Measurements from ENCODE around the gene SERPINB2. TPM values are rescaled to one million over a fixed set of nuclear protein-coding genes. Genes with fewer than 3 reads are reported as not detected.

The SERPINB2 gene
- total RNA-seq, 2 donors from 2014 or later = 0.29 TPM; not detected in 1

DNA sequence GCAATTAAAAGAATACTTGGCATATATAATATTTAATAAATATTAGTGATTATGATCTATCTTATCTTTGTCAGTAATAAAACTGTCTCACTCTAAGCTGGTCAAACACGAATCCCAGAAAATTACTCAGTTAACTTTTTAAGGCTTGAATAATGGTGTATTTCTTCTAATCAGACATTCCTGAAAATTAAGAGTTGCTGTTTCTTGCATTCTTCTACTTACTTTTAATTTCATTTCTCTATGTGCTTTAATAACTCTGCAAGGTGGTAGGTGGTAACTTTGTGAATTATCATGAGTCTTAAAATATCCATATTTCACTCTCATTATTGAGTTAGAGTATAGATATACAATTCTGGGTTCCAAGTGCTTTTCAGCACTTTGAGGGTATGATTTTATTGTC is 17.2 kb downstream of the SERPINB2 start:
- no peaks in the 10 kb centered on the region for H3K27me3 ChIP-seq
- no peak for DNase-seq
- TF ChIP-seq CTCF (IDR thresholded peaks at IDR 0.05) = no peak
- H3K4me3 ChIP-seq = no peak overlapping the region
- intact Hi-C loops (cut with DNase I) = no loop called here
- no peaks in the 10 kb centered on the region for H3K4me1 ChIP-seq
- no peaks in the 10 kb centered on the region for H3K36me3 ChIP-seq
- no peaks in the 10 kb centered on the region for H3K9me3 ChIP-seq
- no peak overlapping the region for H3K9ac ChIP-seq (ENCODE audit: low read depth in 2 of 2, low read length in 2 of 2)
- no peak overlapping the region for H3K27ac ChIP-seq

DNA sequence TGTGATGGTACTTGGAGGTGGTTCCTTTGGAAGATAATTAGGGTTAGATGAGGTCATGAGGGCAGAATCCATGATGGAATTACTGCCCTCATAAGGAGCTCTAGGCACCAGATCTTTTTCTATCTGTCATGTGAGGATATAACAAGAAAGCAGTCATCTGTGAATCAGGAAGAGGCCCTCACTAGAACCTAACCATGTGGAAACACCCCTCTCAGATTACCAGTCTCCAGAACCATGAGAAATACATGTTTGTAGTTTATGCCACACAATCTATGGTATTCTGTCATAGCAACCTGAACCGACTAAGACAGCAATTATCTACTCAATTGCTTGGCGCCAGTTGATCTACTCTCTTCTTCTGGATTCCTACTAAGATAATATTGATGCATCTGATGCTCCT is 17.9 kb downstream of the SERPINB2 start:
- Histone ChIP-seq H3K4me3 (no peak overlapping the region), H3K27ac (no peak overlapping the region), H3K4me1 (no peaks in the 10 kb centered on the region), H3K9me3 (no peaks in the 10 kb centered on the region), H3K9ac (ENCODE audit: low read depth in 2 of 2, low read length in 2 of 2) (no peak overlapping the region), H3K36me3 (no peaks in the 10 kb centered on the region), H3K27me3 (no peaks in the 10 kb centered on the region)
- no peak for TF ChIP-seq CTCF (IDR thresholded peaks at IDR 0.05)
- intact Hi-C loops (cut with DNase I) = no loop called here
- DNase-seq = no peak

GRCh38 chr18:63906056-63906455 is 18.6 kb downstream of the SERPINB2 start:
- H3K4me3 ChIP-seq = no peak overlapping the region
- no peak overlapping the region for H3K27ac ChIP-seq
- H3K4me1 ChIP-seq = no peaks in the 10 kb centered on the region
- H3K27me3 ChIP-seq = no peaks in the 10 kb centered on the region
- H3K9ac ChIP-seq (ENCODE audit: low read depth in 2 of 2, low read length in 2 of 2) = no peak overlapping the region
- no peak for TF ChIP-seq CTCF (IDR thresholded peaks at IDR 0.05)
- H3K9me3 ChIP-seq = no peaks in the 10 kb centered on the region
- no peak for DNase-seq
- intact Hi-C loops (cut with DNase I) = no loop called here
- H3K36me3 ChIP-seq = no peaks in the 10 kb centered on the region

DNA sequence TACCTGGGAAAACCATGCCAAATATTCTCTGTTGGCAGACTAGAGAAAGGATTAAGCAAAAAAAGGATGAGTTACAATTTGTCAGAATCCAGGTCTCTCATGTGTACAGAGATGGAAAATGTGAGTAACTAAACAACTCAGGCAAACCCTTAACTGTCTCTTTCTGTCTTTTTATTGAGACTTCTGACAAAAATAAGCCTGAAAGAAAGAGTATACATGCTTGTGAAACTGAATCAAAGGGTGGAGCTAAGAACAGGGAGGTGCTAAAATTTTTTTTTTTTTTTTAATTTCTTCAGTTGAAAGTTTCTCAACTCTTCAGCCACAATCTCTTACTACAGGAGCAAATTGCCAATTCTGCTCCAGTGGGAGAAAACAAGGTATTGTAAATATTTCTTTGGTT is 20.2 kb downstream of the SERPINB2 start, which contains the start of gene SERPINB10:
Gene SERPINB10 (plus strand): TSS at position 295 of the 400 bp plus-strand sequence. CDS start 7,553 bp downstream, outside the sequence.
- H3K9ac ChIP-seq (ENCODE audit: low read depth in 2 of 2, low read length in 2 of 2) = no peak within 1 kb of the TSS
- TF ChIP-seq CTCF (IDR thresholded peaks at IDR 0.05) = no peak
- no peak within 1 kb of the TSS for H3K27ac ChIP-seq
- no peaks in the 10 kb centered on the region for H3K9me3 ChIP-seq
- DNase-seq = no peak
- H3K4me1 ChIP-seq = no peaks in the 10 kb centered on the region
- H3K27me3 ChIP-seq = no peaks in the 10 kb centered on the region
- intact Hi-C loops (cut with DNase I) = no loop called here
- H3K4me3 ChIP-seq = no peak within 1 kb of the TSS
- H3K36me3 ChIP-seq = no peaks in the 10 kb centered on the region

DNA sequence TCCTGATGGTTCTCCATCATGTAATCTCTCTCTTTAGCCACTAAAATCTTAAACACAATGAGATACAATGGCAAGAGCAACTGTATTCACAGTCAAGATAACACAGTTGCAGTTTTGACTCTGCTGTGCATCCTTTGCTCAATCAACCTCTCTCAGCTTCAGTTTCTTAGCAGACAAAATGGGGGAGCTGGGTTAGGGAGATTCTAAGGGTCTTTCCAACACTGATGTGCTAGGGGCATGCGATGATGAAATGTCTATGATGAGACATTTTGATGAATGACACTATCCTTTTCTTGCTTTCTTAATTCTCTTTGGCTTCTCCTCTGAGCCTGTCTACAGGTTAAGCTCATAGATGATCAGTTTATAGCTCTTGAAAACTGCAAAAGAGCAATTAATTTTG is 21.4 kb downstream of the SERPINB2 start:
- intact Hi-C loops (cut with DNase I) = no loop called here
- no peaks in the 10 kb centered on the region for H3K27me3 ChIP-seq
- TF ChIP-seq CTCF (IDR thresholded peaks at IDR 0.05) = no peak
- H3K36me3 ChIP-seq = no peaks in the 10 kb centered on the region
- H3K4me3 ChIP-seq = no peak overlapping the region
- H3K27ac ChIP-seq = no peak overlapping the region
- H3K9me3 ChIP-seq = no peaks in the 10 kb centered on the region
- H3K4me1 ChIP-seq = no peaks in the 10 kb centered on the region
- no peak overlapping the region for H3K9ac ChIP-seq (ENCODE audit: low read depth in 2 of 2, low read length in 2 of 2)
- DNase-seq = no peak

DNA sequence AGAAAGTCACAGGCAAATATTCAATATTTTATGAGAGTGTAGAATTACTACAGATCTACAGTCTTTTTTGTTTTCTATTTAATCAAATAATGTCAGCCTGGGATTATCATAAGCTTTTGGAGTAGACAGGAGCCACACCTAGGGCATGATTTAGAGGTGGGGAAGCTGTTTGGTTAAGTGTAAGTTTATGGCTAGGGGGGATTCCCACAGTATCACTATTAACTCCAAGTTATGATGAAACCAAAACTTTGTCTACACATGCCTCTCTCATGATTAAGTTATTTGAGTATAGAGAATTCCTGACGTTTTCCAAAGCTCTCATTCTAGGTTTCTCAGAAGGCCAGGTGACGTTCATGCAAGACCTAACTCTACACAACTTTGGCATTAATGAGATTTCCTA is 22.4 kb downstream of the SERPINB2 start:
- Histone ChIP-seq H3K27me3 (no peaks in the 10 kb centered on the region), H3K4me1 (no peaks in the 10 kb centered on the region), H3K4me3 (no peak overlapping the region), H3K27ac (no peak overlapping the region), H3K36me3 (no peaks in the 10 kb centered on the region), H3K9ac (ENCODE audit: low read depth in 2 of 2, low read length in 2 of 2) (no peak overlapping the region), H3K9me3 (no peaks in the 10 kb centered on the region)
- TF ChIP-seq CTCF (IDR thresholded peaks at IDR 0.05) = no peak
- intact Hi-C loops (cut with DNase I) = no loop called here
- no peak for DNase-seq
